ENCODE measurements around the gene RFX8. TPM values are rescaled to one million over a fixed set of nuclear protein-coding genes. Genes with fewer than 3 reads are reported as not detected.

Gene RFX8
- total and polyA plus RNA-seq, 2 of the 8 experiments (the other 6 are each of a cell fraction or from before 2014, with no cell fraction given) = 0.60 to 0.97 TPM

DNA sequence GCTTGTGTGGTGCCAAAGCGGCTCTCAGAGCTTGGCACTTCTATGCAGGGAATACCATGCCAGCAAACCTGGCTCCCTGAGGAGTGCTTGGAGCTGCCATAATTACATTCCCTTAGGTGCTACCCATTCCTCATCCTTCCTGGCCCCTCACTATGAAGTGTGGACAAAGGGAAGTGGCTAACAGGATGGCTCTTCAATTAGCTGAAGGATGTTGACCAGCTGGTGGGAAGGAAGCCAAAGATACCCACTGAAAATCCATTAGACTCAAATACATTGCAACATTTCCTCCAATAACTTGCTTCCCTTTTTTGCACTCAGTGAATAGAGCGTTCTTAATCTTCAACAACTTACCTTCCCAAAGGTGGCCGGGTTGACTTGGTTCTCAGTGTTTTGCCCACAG lies 8.5 kb downstream of the RFX8 start:
- Histone ChIP-seq H3K4me3 (ENCODE audit: extremely low read depth in 1 of 4, insufficient read depth in 2 of 4, low read depth in 3 of 4, low read length in 4 of 4) (no peak overlapping the region), H4K20me1 (replicated peaks in 1 of 2; ENCODE audit: control insufficient read depth in 1 of 2, insufficient read depth in 2 of 2, low read length in 2 of 2) (no peaks in the 10 kb centered on the region), H3K9me3 (ENCODE audit: insufficient read depth in 2 of 2, low read depth in 1 of 2, low read length in 1 of 2) (no peaks in the 10 kb centered on the region), H2BK15ac (ENCODE audit: low read length) (no peak overlapping the region), H4K5ac (ENCODE audit: insufficient read length, low read depth, low read length) (no peak overlapping the region), H4K8ac (ENCODE audit: extremely low read depth, insufficient read depth, low read length) (no peak overlapping the region), H2AFZ (ENCODE audit: low read length) (no peak overlapping the region), H3K4me1 (replicated peaks in 1 of 4; ENCODE audit: control insufficient read depth in 3 of 4, insufficient read depth in 4 of 4, low read length in 3 of 4) (peaks cover 2 to 10% (median 5%) of the 10 kb centered on the region in 4 experiments; a peak in 5 of 7 replicates), H2AK5ac (ENCODE audit: low read depth, low read length) (peak overlapping the region; percentile 16), H2BK5ac (ENCODE audit: low read depth, low read length) (no peak overlapping the region), H3K36me3 (ENCODE audit: control insufficient read depth in 2 of 4, insufficient read depth in 4 of 4, low read length in 3 of 4) (no peaks in the 10 kb centered on the region), H3K14ac (ENCODE audit: insufficient read length) (no peak overlapping the region), H2BK20ac (ENCODE audit: low read length) (no peak overlapping the region), H3K4ac (replicated peaks; ENCODE audit: insufficient read length, low read depth, low read length) (no peak overlapping the region), H3K27me3 (replicated peaks in 1 of 4; ENCODE audit: control insufficient read depth in 3 of 4, extremely low read depth in 1 of 4, insufficient read depth in 3 of 4, low read length in 3 of 4) (no peaks in the 10 kb centered on the region; a peak in 1 of 7 replicates), H2BK12ac (ENCODE audit: low read depth, low read length) (no peak overlapping the region), H3K79me2 (ENCODE audit: control insufficient read depth in 1 of 2, insufficient read depth in 2 of 2, low read length in 2 of 2) (no peaks in the 10 kb centered on the region), H3K56ac (replicated peaks; ENCODE audit: insufficient read length, low read depth, low read length) (no peak overlapping the region), H3K18ac (ENCODE audit: extremely low read depth, low read length) (no peak overlapping the region), H4K91ac (replicated peaks; ENCODE audit: insufficient read length, low read length) (no peak overlapping the region), H3K79me1 (ENCODE audit: low read depth, low read length) (no peaks in the 10 kb centered on the region), H3K23me2 (ENCODE audit: low read depth, low read length) (no peaks in the 10 kb centered on the region), H3K9ac (replicated peaks in 1 of 4; ENCODE audit: extremely low read depth in 1 of 4, low read depth in 3 of 4, low read length in 3 of 4) (no peak overlapping the region), H3K27ac (ENCODE audit: low read depth, low read length) (no peak overlapping the region), H3K23ac (ENCODE audit: insufficient read length) (no peak overlapping the region), H3K4me2 (ENCODE audit: insufficient read depth in 1 of 2, low read depth in 2 of 2, low read length in 2 of 2) (no peak overlapping the region), H2BK120ac (replicated peaks; ENCODE audit: low read depth, low read length) (no peak overlapping the region)
- no peak for DNase-seq (ENCODE audit: low read depth in 1 of 2, low spot score in 2 of 2)
- CTCF ChIA-PET (ENCODE audit: partially characterized antibody) = interaction anchor here (0.6 kb wide), 1 partner anchor 57 kb away, joined by 3 read pairs; no protein-coding TSS in a partner anchor
- TF ChIP-seq EZH2 (IDR thresholded peaks at IDR 0.05; ENCODE audit: low read depth, low read length, severe bottlenecking) (no peak), RXRA (IDR thresholded peaks at IDR 0.05; ENCODE audit: insufficient read depth, low read depth, low read length) (no peak), TAF7 (optimal IDR thresholded peaks at IDR 0.05; ENCODE audit: borderline replicate concordance, low read depth, low read length) (no peak), CHD2 (IDR thresholded peaks at IDR 0.05; ENCODE audit: low read length) (no peak), CBX8 (IDR thresholded peaks at IDR 0.05; ENCODE audit: borderline replicate concordance, low read depth, low read length) (no peak)
- 94% methylated on average over 3 of the region's 3 CpGs; no CpG with 5 or more reads in 1 of the 2 experiments for WGBS, 2 experiments (ENCODE audit: extremely low coverage in 1 of 2, insufficient coverage in 1 of 2, insufficient read length in 1 of 2, insufficient replicate concordance in 2 of 2, low coverage in 1 of 2, low lambda C conversion rate in 2 of 2, missing lambda C conversion rate in 1 of 2)
- FAIRE-seq = no peak
- POLR2A ChIA-PET (ENCODE audit: partially characterized antibody) = no interaction called here

All from H1 (cell line).